ACC112 (cell line): ENCODE results near the gene FOXD1.

Source experiments
- H2AFZ ChIP-seq: fragments of 200-600 bp; sonication (generic); one replicate; pipeline ENCODE4 v1.6.0; 2017; ENCODE audit warnings: antibody characterized with exemption, low read length; ENCODE audit not compliant: unreplicated experiment
- H3K27ac ChIP-seq: fragments of 200-600 bp; sonication (generic); 2 replicates; pipeline ENCODE4 v1.5.1; 2014; ENCODE audit warnings: low read depth, mild to moderate bottlenecking, antibody characterized with exemption, low read length, moderate library complexity
- H3K27me3 ChIP-seq: fragments of 200-600 bp; sonication (generic); 2 replicates; pipeline ENCODE4 v1.6.1; 2014; ENCODE audit warnings: mild to moderate bottlenecking, antibody characterized with exemption, low read length, moderate library complexity, mixed read lengths; ENCODE audit not compliant: insufficient read depth
- H3K36me3 ChIP-seq: fragments of 200-600 bp; sonication (generic); 2 replicates; pipeline ENCODE4 v1.6.1; 2016; ENCODE audit warnings: mild to moderate bottlenecking, antibody characterized with exemption, low read length, moderate library complexity, mixed read lengths; ENCODE audit not compliant: insufficient read depth
- H3K4me1 ChIP-seq: fragments of 200-600 bp; sonication (generic); one replicate; pipeline ENCODE4 v1.6.1; 2016; ENCODE audit warnings: low read length, mixed read lengths; ENCODE audit not compliant: insufficient read depth, unreplicated experiment, control insufficient read depth
- H3K4me3 ChIP-seq: fragments of 200-600 bp; sonication (generic); 2 replicates; pipeline ENCODE4 v1.5.1; 2014; ENCODE audit warnings: mild to moderate bottlenecking, low read depth, low read length
- H3K79me2 ChIP-seq: fragments of 200-600 bp; sonication (generic); one replicate; pipeline ENCODE4 v1.6.0; 2016; ENCODE audit warnings: low read length; ENCODE audit not compliant: control insufficient read depth, unreplicated experiment, insufficient read depth

The FOXD1 gene

GRCh38 chr5:73440262-73440661, 8.3 kb downstream of the FOXD1 start:
- no peak overlapping the region for H3K27ac ChIP-seq
- peaks cover 11% of the 10 kb centered on the region for H3K79me2 ChIP-seq

GRCh38 chr5:73438645-73439470, 9.7 kb downstream of the FOXD1 start:
- H3K4me3 ChIP-seq = no peak overlapping the region
- H3K27ac ChIP-seq = no peak overlapping the region
- H3K79me2 ChIP-seq = no peaks in the 10 kb centered on the region
- H2AFZ ChIP-seq = no peak overlapping the region
- H3K27me3 ChIP-seq = peaks cover 5% of the 10 kb centered on the region; the same call in 1 of the 2 replicates
- peaks cover 39% of the 10 kb centered on the region for H3K4me1 ChIP-seq
- H3K36me3 ChIP-seq = no peaks in the 10 kb centered on the region

More at GRCh38 chr5:73440262-73440661, 8.3 kb downstream of the FOXD1 start:
- Histone ChIP-seq H3K36me3 (peaks cover 9% of the 10 kb centered on the region; the same call in 1 of the 2 replicates), H3K27me3 (peaks cover 5% of the 10 kb centered on the region; the same call in 1 of the 2 replicates), H2AFZ (no peak overlapping the region), H3K4me3 (no peak overlapping the region), H3K4me1 (peaks cover 39% of the 10 kb centered on the region)

GRCh38 chr5:73437777-73438644, 10.6 kb downstream of the FOXD1 start:
- Histone ChIP-seq H3K27ac (no peak overlapping the region), H3K27me3 (peaks cover 5% of the 10 kb centered on the region; the same call in 1 of the 2 replicates), H3K4me3 (peak overlapping the region; percentile 61), H2AFZ (peak overlapping the region; percentile 80), H3K4me1 (peaks cover 39% of the 10 kb centered on the region), H3K36me3 (no peaks in the 10 kb centered on the region), H3K79me2 (no peaks in the 10 kb centered on the region)

- Histone ChIP-seq H2AFZ (peak overlapping the region; percentile 94), H3K27me3 (peaks cover 5% of the 10 kb centered on the region; the same call in 1 of the 2 replicates), H3K79me2 (no peaks in the 10 kb centered on the region), H3K4me3 (peak overlapping the region; percentile 61), H3K27ac (peak overlapping the region; percentile 31), H3K36me3 (no peaks in the 10 kb centered on the region), H3K4me1 (peaks cover 39% of the 10 kb centered on the region)
These were observed 11.3 kb downstream of the FOXD1 start for GRCh38 chr5:73437101-73437776.

- peak overlapping the region; percentile 94 for H2AFZ ChIP-seq
- no peaks in the 10 kb centered on the region for H3K79me2 ChIP-seq
- peaks cover 37% of the 10 kb centered on the region for H3K4me1 ChIP-seq
- peak overlapping the region; percentile 31; the same call in 1 of the 2 replicates for H3K27ac ChIP-seq
- H3K36me3 ChIP-seq = no peaks in the 10 kb centered on the region
- H3K27me3 ChIP-seq = peaks cover 5% of the 10 kb centered on the region; the same call in 1 of the 2 replicates
- H3K4me3 ChIP-seq = peak overlapping the region; percentile 61
These were observed 12.0 kb downstream of the FOXD1 start for GRCh38 chr5:73436535-73437100.

- H2AFZ ChIP-seq = peak overlapping the region; percentile 94
- peaks cover 5% of the 10 kb centered on the region; the same call in 1 of the 2 replicates for H3K27me3 ChIP-seq
- no peaks in the 10 kb centered on the region for H3K36me3 ChIP-seq
- peak overlapping the region; percentile 61 for H3K4me3 ChIP-seq
- H3K79me2 ChIP-seq = no peaks in the 10 kb centered on the region
- peaks cover 35% of the 10 kb centered on the region for H3K4me1 ChIP-seq
- H3K27ac ChIP-seq = no peak overlapping the region
These were observed 12.6 kb downstream of the FOXD1 start for GRCh38 chr5:73435759-73436534.

GRCh38 chr5:73434907-73435306, 13.7 kb downstream of the FOXD1 start:
- Histone ChIP-seq H3K4me3 (no peak overlapping the region), H3K4me1 (peaks cover 26% of the 10 kb centered on the region), H3K27ac (no peak overlapping the region), H2AFZ (no peak overlapping the region), H3K36me3 (no peaks in the 10 kb centered on the region), H3K79me2 (no peaks in the 10 kb centered on the region), H3K27me3 (peaks cover 5% of the 10 kb centered on the region; the same call in 1 of the 2 replicates)

- Histone ChIP-seq H2AFZ (no peak overlapping the region), H3K27ac (no peak overlapping the region), H3K4me3 (no peak overlapping the region), H3K36me3 (no peaks in the 10 kb centered on the region), H3K27me3 (peaks cover 5% of the 10 kb centered on the region; the same call in 1 of the 2 replicates), H3K4me1 (peaks cover 24% of the 10 kb centered on the region), H3K79me2 (no peaks in the 10 kb centered on the region)
These were observed 14.1 kb downstream of the FOXD1 start for GRCh38 chr5:73434461-73434860.

- no peaks in the 10 kb centered on the region for H3K79me2 ChIP-seq
- no peaks in the 10 kb centered on the region for H3K36me3 ChIP-seq
- no peak overlapping the region for H3K27ac ChIP-seq
- H3K4me1 ChIP-seq = peaks cover 19% of the 10 kb centered on the region
- peaks cover 5% of the 10 kb centered on the region; the same call in 1 of the 2 replicates for H3K27me3 ChIP-seq
- no peak overlapping the region for H3K4me3 ChIP-seq
- H2AFZ ChIP-seq = no peak overlapping the region
These were observed 14.6 kb downstream of the FOXD1 start for GRCh38 chr5:73433982-73434342.
